ENCODE data around the gene TEX11. TPM values are rescaled to one million over a fixed set of nuclear protein-coding genes. Genes with fewer than 3 reads are reported as not detected.
"Not testable (repeated sequence)": the region's sequence is repeated elsewhere in the genome, so short reads cannot be mapped to it uniquely, and the experiment has no call there.

Gene TEX11
- total RNA-seq: not detected

- ChIA-PET CTCF (no interaction called here), POLR2A (no interaction called here)
- no peaks in the 10 kb centered on the region for H3K4me1 Mint-ChIP-seq
- DNase-seq (no peak), ATAC-seq (no peak)
- no peak within 1 kb of the TSS for H3K4me3 Mint-ChIP-seq
- H3K27ac Mint-ChIP-seq: no peak within 1 kb of the TSS
- no peaks in the 10 kb centered on the region for H3K27me3 Mint-ChIP-seq
- no peaks in the 10 kb centered on the region for H3K9me3 Mint-ChIP-seq (ENCODE audit: low read depth)
- no peaks in the 10 kb centered on the region for H3K36me3 Mint-ChIP-seq (ENCODE audit: low read depth)
- intact Hi-C loops (cut with DNase I, micrococcal nuclease): no loop called here
These were observed at the start of gene TEX11 for GRCh38 chrX:70908541-70908940. TEX11 (minus strand) TSS chrX:70908711; CDS start chrX:70907789, 922 bp downstream.

DNA sequence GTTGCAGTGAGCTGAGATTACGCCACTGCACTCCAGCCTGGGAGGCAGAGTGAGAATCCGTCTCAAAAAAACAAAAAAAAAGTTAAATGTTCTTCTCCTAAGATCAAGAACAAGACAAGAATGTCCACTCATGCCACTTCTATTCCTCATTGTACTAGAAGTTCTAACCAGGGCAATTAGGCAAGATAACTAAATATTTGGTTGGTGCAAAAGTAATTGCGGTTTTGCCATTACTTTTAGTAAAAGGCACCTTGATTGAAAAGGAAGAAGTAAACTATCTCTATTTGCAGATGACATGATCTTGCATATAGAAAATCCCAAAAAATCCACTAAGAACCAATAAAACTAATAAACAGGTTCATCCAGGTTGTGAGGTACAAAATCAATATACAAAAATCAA, 46.4 kb upstream of the TEX11 start:
- peaks cover 1% of the 10 kb centered on the region for H3K27me3 Mint-ChIP-seq
- intact Hi-C loops (cut with DNase I, micrococcal nuclease): no loop called here
- H3K36me3 Mint-ChIP-seq (ENCODE audit: low read depth): no peaks in the 10 kb centered on the region
- H3K9me3 Mint-ChIP-seq (ENCODE audit: low read depth): no peaks in the 10 kb centered on the region
- POLR2A ChIA-PET: no interaction called here
- H3K4me1 Mint-ChIP-seq: no peaks in the 10 kb centered on the region
- H3K4me3 Mint-ChIP-seq: no peak overlapping the region
- no peak overlapping the region for H3K27ac Mint-ChIP-seq
- ATAC-seq (no peak), DNase-seq (no peak)
- CTCF ChIA-PET: no interaction called here

GRCh38 chrX:70924294-70924911, 15.9 kb upstream of the TEX11 start:
- H3K4me1 Mint-ChIP-seq: peaks cover 5% of the 10 kb centered on the region
- H3K27ac Mint-ChIP-seq: no peak overlapping the region
- ATAC-seq (no peak), DNase-seq (no peak)
- H3K36me3 Mint-ChIP-seq (ENCODE audit: low read depth): no peaks in the 10 kb centered on the region
- CTCF ChIA-PET: no interaction called here
- peaks cover 5% of the 10 kb centered on the region for H3K27me3 Mint-ChIP-seq
- H3K4me3 Mint-ChIP-seq: no peak overlapping the region
- POLR2A ChIA-PET: no interaction called here
- intact Hi-C loops (cut with DNase I, micrococcal nuclease): no loop called here
- no peaks in the 10 kb centered on the region for H3K9me3 Mint-ChIP-seq (ENCODE audit: low read depth)

GRCh38 chrX:70922774-70923473, 14.4 kb upstream of the TEX11 start:
- CTCF ChIA-PET: no interaction called here

GRCh38 chrX:70921709-70922352, 13.3 kb upstream of the TEX11 start:
- Mint-ChIP-seq H3K27me3 (peaks cover 5% of the 10 kb centered on the region), H3K4me1 (peaks cover 5% of the 10 kb centered on the region), H3K36me3 (ENCODE audit: low read depth) (no peaks in the 10 kb centered on the region), H3K9me3 (ENCODE audit: low read depth) (no peaks in the 10 kb centered on the region), H3K4me3 (no peak overlapping the region), H3K27ac (no peak overlapping the region)
- ATAC-seq (no peak), DNase-seq (no peak)
- ChIA-PET CTCF (no interaction called here), POLR2A (no interaction called here)
- intact Hi-C loops (cut with DNase I, micrococcal nuclease): no loop called here

More at GRCh38 chrX:70922774-70923473, 14.4 kb upstream of the TEX11 start:
- H3K9me3 Mint-ChIP-seq (ENCODE audit: low read depth): no peaks in the 10 kb centered on the region
- H3K4me3 Mint-ChIP-seq: no peak overlapping the region
- no peak for ATAC-seq
- no peak overlapping the region for H3K27ac Mint-ChIP-seq
- H3K4me1 Mint-ChIP-seq: peaks cover 5% of the 10 kb centered on the region
- no peak for DNase-seq
- POLR2A ChIA-PET: interaction anchor here (1.0 kb wide), 1 partner anchor 12 kb away, joined by 3 read pairs; no protein-coding TSS in a partner anchor
- peaks cover 5% of the 10 kb centered on the region for H3K27me3 Mint-ChIP-seq
- intact Hi-C loops (cut with DNase I, micrococcal nuclease): no loop called here
- no peaks in the 10 kb centered on the region for H3K36me3 Mint-ChIP-seq (ENCODE audit: low read depth)

DNA sequence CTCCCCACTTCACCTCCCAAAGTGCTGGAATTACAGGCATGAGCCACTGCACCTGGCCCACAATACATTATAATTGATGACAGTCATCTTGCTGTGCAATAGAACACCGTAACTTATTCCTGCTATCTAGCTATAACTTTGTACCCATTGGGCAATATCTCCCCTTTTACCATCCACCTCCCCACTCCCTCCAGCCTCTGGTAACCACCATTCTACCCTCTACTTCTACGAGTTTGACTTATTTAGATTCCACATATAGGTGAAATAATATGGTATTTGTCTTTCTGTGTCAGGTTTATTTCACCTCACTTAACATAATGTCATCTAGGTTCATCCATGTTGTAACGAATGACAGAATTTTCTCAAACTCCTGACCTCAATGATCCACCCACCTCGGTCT, 8.2 kb upstream of the TEX11 start:
- no peaks in the 10 kb centered on the region for H3K9me3 Mint-ChIP-seq (ENCODE audit: low read depth)
- no peak for DNase-seq
- ATAC-seq: peak; percentile 33
- POLR2A ChIA-PET: no interaction called here
- H3K4me1 Mint-ChIP-seq: no peaks in the 10 kb centered on the region
- H3K36me3 Mint-ChIP-seq (ENCODE audit: low read depth): no peaks in the 10 kb centered on the region
- no peak overlapping the region for H3K27ac Mint-ChIP-seq
- intact Hi-C loops (cut with DNase I, micrococcal nuclease): no loop called here
- CTCF ChIA-PET: no interaction called here
- H3K27me3 Mint-ChIP-seq: no peaks in the 10 kb centered on the region
- no peak overlapping the region for H3K4me3 Mint-ChIP-seq

- no peak overlapping the region for H3K27ac Mint-ChIP-seq
- H3K4me3 Mint-ChIP-seq: no peak overlapping the region
- ChIA-PET POLR2A (no interaction called here), CTCF (no interaction called here)
- H3K27me3 Mint-ChIP-seq: no peaks in the 10 kb centered on the region
- H3K36me3 Mint-ChIP-seq (ENCODE audit: low read depth): no peaks in the 10 kb centered on the region
- DNase-seq (no peak), ATAC-seq (no peak)
- H3K4me1 Mint-ChIP-seq: no peaks in the 10 kb centered on the region
- intact Hi-C loops (cut with DNase I, micrococcal nuclease): no loop called here
- no peaks in the 10 kb centered on the region for H3K9me3 Mint-ChIP-seq (ENCODE audit: low read depth)
These were observed 611 bp downstream of the TEX11 start for GRCh38 chrX:70907900-70908299.

DNA sequence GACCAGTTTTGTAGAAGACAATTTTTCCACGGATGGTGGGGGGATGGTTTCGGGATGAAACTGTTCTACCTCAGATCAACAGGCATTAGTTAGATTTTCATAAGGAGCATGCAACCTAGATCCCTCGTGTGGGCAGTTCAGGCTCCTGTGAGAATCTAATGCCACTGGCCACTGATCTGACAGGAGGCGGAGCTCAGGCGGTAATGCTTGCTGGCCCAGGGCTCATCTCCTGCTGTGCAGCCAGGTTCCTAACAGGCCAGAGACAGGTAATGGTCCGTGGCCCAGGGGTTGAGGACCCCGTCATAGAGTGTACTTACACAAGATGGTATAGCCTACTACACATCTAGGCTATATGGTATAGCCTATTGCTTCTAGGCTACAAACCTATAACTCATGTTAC, 7.0 kb downstream of the TEX11 start:
- ATAC-seq (no peak), DNase-seq (no peak)
- Mint-ChIP-seq H3K27me3 (no peaks in the 10 kb centered on the region), H3K9me3 (ENCODE audit: low read depth) (no peaks in the 10 kb centered on the region), H3K27ac (no peak overlapping the region), H3K4me3 (no peak overlapping the region), H3K36me3 (ENCODE audit: low read depth) (no peaks in the 10 kb centered on the region), H3K4me1 (no peaks in the 10 kb centered on the region)
- intact Hi-C loops (cut with DNase I, micrococcal nuclease): no loop called here
- POLR2A ChIA-PET: no interaction called here
- CTCF ChIA-PET: no interaction called here

GRCh38 chrX:70890441-70890840, 18.1 kb downstream of the TEX11 start:
- intact Hi-C loops (cut with DNase I, micrococcal nuclease); H3K27ac Mint-ChIP-seq; H3K27me3 Mint-ChIP-seq; CTCF ChIA-PET; POLR2A ChIA-PET; DNase-seq; ATAC-seq; H3K9me3 Mint-ChIP-seq (ENCODE audit: low read depth); H3K36me3 Mint-ChIP-seq (ENCODE audit: low read depth); H3K4me3 Mint-ChIP-seq; H3K4me1 Mint-ChIP-seq: not testable (repeated sequence)

DNA sequence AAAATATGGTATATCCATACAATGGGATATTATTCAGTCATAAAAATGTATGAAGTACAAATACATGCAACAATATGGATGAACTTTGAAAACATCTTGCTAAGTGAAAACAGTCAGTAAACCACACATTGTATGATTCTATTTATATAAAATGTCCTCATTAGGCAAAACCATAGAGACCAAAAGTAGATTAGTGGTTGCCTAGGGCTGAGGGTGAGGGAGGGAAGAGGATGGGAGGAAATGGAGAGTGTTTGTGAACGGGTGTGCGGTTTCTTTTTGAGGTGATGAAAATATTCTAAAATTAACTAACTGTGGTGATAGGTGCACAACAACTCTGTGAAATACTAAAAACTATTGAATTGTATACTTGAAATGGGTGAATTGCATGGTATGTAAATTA, 29.6 kb downstream of the TEX11 start:
- H3K9me3 Mint-ChIP-seq (ENCODE audit: low read depth): no peaks in the 10 kb centered on the region
- CTCF ChIA-PET: no interaction called here

GRCh38 chrX:70852294-70852693, 56.2 kb downstream of the TEX11 start:
- H3K27ac Mint-ChIP-seq: no peak overlapping the region
- DNase-seq (no peak), ATAC-seq (no peak)
- H3K27me3 Mint-ChIP-seq: peaks cover 3% of the 10 kb centered on the region
- no peaks in the 10 kb centered on the region for H3K9me3 Mint-ChIP-seq (ENCODE audit: low read depth)
- ChIA-PET CTCF (no interaction called here), POLR2A (no interaction called here)
- no peak overlapping the region for H3K4me3 Mint-ChIP-seq
- intact Hi-C loops (cut with DNase I, micrococcal nuclease): no loop called here
- no peaks in the 10 kb centered on the region for H3K4me1 Mint-ChIP-seq
- no peaks in the 10 kb centered on the region for H3K36me3 Mint-ChIP-seq (ENCODE audit: low read depth)

More for the DNA sequence above, 29.6 kb downstream of the TEX11 start:
- DNase-seq (no peak), ATAC-seq (no peak)
- intact Hi-C loops (cut with DNase I, micrococcal nuclease): no loop called here
- Mint-ChIP-seq H3K4me3 (no peak overlapping the region), H3K27ac (no peak overlapping the region), H3K4me1 (no peaks in the 10 kb centered on the region), H3K27me3 (peaks cover 2% of the 10 kb centered on the region), H3K36me3 (ENCODE audit: low read depth) (no peaks in the 10 kb centered on the region)
- POLR2A ChIA-PET: no interaction called here

GRCh38 chrX:70844081-70844480, 64.4 kb downstream of the TEX11 start:
- CTCF ChIA-PET; H3K27ac Mint-ChIP-seq; ATAC-seq; H3K27me3 Mint-ChIP-seq; H3K4me1 Mint-ChIP-seq; H3K9me3 Mint-ChIP-seq (ENCODE audit: low read depth); intact Hi-C loops (cut with DNase I, micrococcal nuclease); H3K4me3 Mint-ChIP-seq; DNase-seq; H3K36me3 Mint-ChIP-seq (ENCODE audit: low read depth); POLR2A ChIA-PET: not testable (repeated sequence)

All from activated CD4-positive, alpha-beta T cell treated with anti-CD3 and anti-CD28 coated beads for 36 hours (primary cell).